CD4-positive, CD25-positive, alpha-beta regulatory T cell (primary cell): Measurements from ENCODE around the gene GALNT13. TPM values are rescaled to one million over a fixed set of nuclear protein-coding genes. Genes with fewer than 3 reads are reported as not detected.

Experiments used
- ATAC-seq, 2 donors: fragments of 150-1000 bp; cut with Tn5 transposase; one replicate each; pipeline ENCODE4 v1.10.0; 2021; ENCODE audit warnings: low read depth in 2 of 2, moderate number of reproducible peaks in 2 of 2, moderate library complexity in 1 of 2
- DNase-seq, 3 donors: peaks; one replicate each; pipeline versions ENCODE4 v3.0.0 to v3.0.0-alpha.2; 2012 to 2022; ENCODE audit warnings: mixed read lengths in 1 of 3
- H3K27ac ChIP-seq: one replicate; pipeline ENCODE4 v1.7.0; 2013; ENCODE audit warnings: mild to moderate bottlenecking, low read length; ENCODE audit not compliant: insufficient read depth, poor library complexity, severe bottlenecking
- H3K27me3 ChIP-seq: one replicate; pipeline ENCODE4 v1.7.0; 2013; ENCODE audit warnings: low read length; ENCODE audit not compliant: control insufficient read depth, insufficient read depth
- H3K36me3 ChIP-seq: one replicate; pipeline ENCODE4 v1.7.0; 2013; ENCODE audit warnings: mild to moderate bottlenecking, low read length, moderate library complexity; ENCODE audit not compliant: control insufficient read depth, insufficient read depth
- H3K4me1 ChIP-seq: 2 replicates; pipeline ENCODE4 v1.7.0; 2013; ENCODE audit warnings: mild to moderate bottlenecking, low read length; ENCODE audit not compliant: insufficient read depth, control insufficient read depth, poor library complexity, severe bottlenecking
- H3K4me3 ChIP-seq: one replicate; pipeline ENCODE4 v1.7.0; 2013; ENCODE audit warnings: low read depth, mild to moderate bottlenecking, low read length, moderate library complexity
- H3K9me3 ChIP-seq, 2 experiments: 1 replicate in 1 of 2; 2 replicates in 1 of 2; pipeline ENCODE4 v1.7.0; 2013; ENCODE audit warnings: low read length in 2 of 2, mild to moderate bottlenecking in 1 of 2, moderate library complexity in 1 of 2; ENCODE audit not compliant: control insufficient read depth in 2 of 2
- H3K27ac Mint-ChIP-seq, 3 donors: one replicate each; pipeline ENCODE4 v1.8.0; 2020 to 2022; ENCODE audit warnings: mild to moderate bottlenecking in 3 of 3, mixed read lengths in 3 of 3, moderate library complexity in 2 of 3
- H3K27me3 Mint-ChIP-seq: one replicate; pipeline ENCODE4 v1.8.0; 2022; ENCODE audit warnings: mild to moderate bottlenecking, mixed read lengths
- H3K36me3 Mint-ChIP-seq: one replicate; pipeline ENCODE4 v1.8.0; 2020; ENCODE audit warnings: mixed read lengths
- H3K4me1 Mint-ChIP-seq, 4 donors: one replicate each; pipeline ENCODE4 v1.8.0; 2020 to 2022; ENCODE audit warnings: mixed read lengths in 4 of 4, mild to moderate bottlenecking in 1 of 4
- H3K4me3 Mint-ChIP-seq, 4 donors: one replicate each; pipeline ENCODE4 v1.8.0; 2020 to 2022; ENCODE audit warnings: mild to moderate bottlenecking in 4 of 4, mixed read lengths in 4 of 4, moderate library complexity in 3 of 4
- H3K9me3 Mint-ChIP-seq, 7 donors: one replicate each; pipeline ENCODE4 v1.8.0; 2020 to 2022; ENCODE audit warnings: mixed read lengths in 7 of 7, mild to moderate bottlenecking in 3 of 7, moderate library complexity in 2 of 7
- polyA plus RNA-seq, 4 donors: library from polyadenylated mRNA; unstranded; fragments of 300-500 nt; fragmentation: Illumina TruSeq; gene quantifications; one replicate each; pipeline ENCODE4 v1.2.3, GENCODE V29; 2021
- total RNA-seq: library from RNA; stranded (reverse); gene quantifications from one replicate; pipeline ENCODE4 v1.2.3, GENCODE V29; 2022

Gene GALNT13
- total and polyA plus RNA-seq, 5 donors from 2014 or later = 0.09 TPM; not detected in 4

- no peak overlapping the region for H3K27ac ChIP-seq
- no peak for ATAC-seq
- Mint-ChIP-seq H3K9me3 (peaks cover 0 to 9% (median 3%) of the 10 kb centered on the region in 7 donors), H3K4me3 (no peak overlapping the region), H3K4me1 (no peaks in the 10 kb centered on the region), H3K27me3 (peaks cover 16% of the 10 kb centered on the region), H3K36me3 (no peaks in the 10 kb centered on the region), H3K27ac (no peak overlapping the region)
- H3K27me3 ChIP-seq = no peaks in the 10 kb centered on the region
- DNase-seq = no peak
- no peaks in the 10 kb centered on the region for H3K36me3 ChIP-seq
- no peaks in the 10 kb centered on the region for H3K4me1 ChIP-seq
- no peak overlapping the region for H3K4me3 ChIP-seq
- no peaks in the 10 kb centered on the region for H3K9me3 ChIP-seq
Measured at GRCh38 chr2:153870308-153870707, 1.4 kb upstream of the GALNT13 start.

- H3K4me3 Mint-ChIP-seq = peak overlapping the region in 1 of 4 donors; percentile 50
- H3K4me1 Mint-ChIP-seq = no peaks in the 10 kb centered on the region
- no peaks in the 10 kb centered on the region for H3K36me3 Mint-ChIP-seq
- peaks cover 0 to 12% (median 3%) of the 10 kb centered on the region in 7 donors for H3K9me3 Mint-ChIP-seq
- Histone ChIP-seq H3K4me1 (no peaks in the 10 kb centered on the region), H3K4me3 (no peak overlapping the region), H3K9me3 (no peaks in the 10 kb centered on the region), H3K36me3 (no peaks in the 10 kb centered on the region), H3K27ac (no peak overlapping the region), H3K27me3 (no peaks in the 10 kb centered on the region)
- H3K27ac Mint-ChIP-seq = peak overlapping the region in 1 of 3 donors; percentile 87
- H3K27me3 Mint-ChIP-seq = peaks cover 16% of the 10 kb centered on the region
- ATAC-seq (no peak), DNase-seq (no peak)
Measured at GRCh38 chr2:153872311-153873051, 759 bp downstream of the GALNT13 start.

GRCh38 chr2:153873052-153874048, 1.6 kb downstream of the GALNT13 start:
- H3K4me1 Mint-ChIP-seq = no peaks in the 10 kb centered on the region
- no peak overlapping the region for H3K27ac Mint-ChIP-seq

GRCh38 chr2:153875801-153876466, 4.2 kb downstream of the GALNT13 start:
- Histone ChIP-seq H3K27me3 (no peaks in the 10 kb centered on the region), H3K27ac (no peak overlapping the region), H3K9me3 (no peaks in the 10 kb centered on the region), H3K4me3 (no peak overlapping the region), H3K4me1 (no peaks in the 10 kb centered on the region), H3K36me3 (no peaks in the 10 kb centered on the region)
- no peak for DNase-seq
- Mint-ChIP-seq H3K4me3 (no peak overlapping the region), H3K36me3 (no peaks in the 10 kb centered on the region), H3K4me1 (no peaks in the 10 kb centered on the region), H3K27ac (no peak overlapping the region), H3K9me3 (peaks cover 0 to 17% (median 7%) of the 10 kb centered on the region in 7 donors), H3K27me3 (peaks cover 12% of the 10 kb centered on the region)
- no peak for ATAC-seq

More at GRCh38 chr2:153873052-153874048, 1.6 kb downstream of the GALNT13 start:
- Mint-ChIP-seq H3K27me3 (peaks cover 16% of the 10 kb centered on the region), H3K36me3 (no peaks in the 10 kb centered on the region), H3K4me3 (no peak overlapping the region), H3K9me3 (peaks cover 0 to 10% (median 5%) of the 10 kb centered on the region in 7 donors)
- no peaks in the 10 kb centered on the region for H3K9me3 ChIP-seq
- no peak for ATAC-seq
- H3K27ac ChIP-seq = no peak overlapping the region
- no peaks in the 10 kb centered on the region for H3K27me3 ChIP-seq
- DNase-seq = no peak
- no peaks in the 10 kb centered on the region for H3K36me3 ChIP-seq
- no peaks in the 10 kb centered on the region for H3K4me1 ChIP-seq
- no peak overlapping the region for H3K4me3 ChIP-seq

- H3K4me3 Mint-ChIP-seq = no peak overlapping the region
- no peak overlapping the region for H3K4me3 ChIP-seq
- no peaks in the 10 kb centered on the region for H3K27me3 ChIP-seq
- DNase-seq (no peak), ATAC-seq (no peak)
- no peaks in the 10 kb centered on the region for H3K36me3 Mint-ChIP-seq
- H3K27ac Mint-ChIP-seq = no peak overlapping the region
- peaks cover 0 to 32% (median 4%) of the 10 kb centered on the region in 7 donors for H3K9me3 Mint-ChIP-seq
- no peaks in the 10 kb centered on the region for H3K4me1 Mint-ChIP-seq
- no peaks in the 10 kb centered on the region for H3K36me3 ChIP-seq
- no peaks in the 10 kb centered on the region for H3K9me3 ChIP-seq
- H3K27me3 Mint-ChIP-seq = no peaks in the 10 kb centered on the region
- H3K27ac ChIP-seq = no peak overlapping the region
- no peaks in the 10 kb centered on the region for H3K4me1 ChIP-seq
Measured at GRCh38 chr2:153880926-153881325, 9.2 kb downstream of the GALNT13 start.

GRCh38 chr2:153886833-153887232, 15.1 kb downstream of the GALNT13 start:
- Mint-ChIP-seq H3K4me1 (no peaks in the 10 kb centered on the region), H3K36me3 (no peaks in the 10 kb centered on the region), H3K9me3 (peaks cover 0 to 23% (median 3%) of the 10 kb centered on the region in 7 donors), H3K27ac (no peak overlapping the region), H3K27me3 (no peaks in the 10 kb centered on the region), H3K4me3 (no peak overlapping the region)
- Histone ChIP-seq H3K27ac (no peak overlapping the region), H3K4me1 (no peaks in the 10 kb centered on the region), H3K27me3 (no peaks in the 10 kb centered on the region), H3K9me3 (no peaks in the 10 kb centered on the region), H3K36me3 (no peaks in the 10 kb centered on the region), H3K4me3 (no peak overlapping the region)
- ATAC-seq (no peak), DNase-seq (no peak)

GRCh38 chr2:153890576-153890975, 18.9 kb downstream of the GALNT13 start:
- Mint-ChIP-seq H3K4me1 (no peaks in the 10 kb centered on the region), H3K9me3 (peaks cover 0 to 28% (median 5%) of the 10 kb centered on the region in 7 donors), H3K27ac (no peak overlapping the region), H3K36me3 (no peaks in the 10 kb centered on the region), H3K4me3 (no peak overlapping the region), H3K27me3 (no peaks in the 10 kb centered on the region)
- no peak overlapping the region for H3K4me3 ChIP-seq
- no peak for ATAC-seq
- no peaks in the 10 kb centered on the region for H3K36me3 ChIP-seq
- H3K9me3 ChIP-seq = no peaks in the 10 kb centered on the region
- H3K27me3 ChIP-seq = no peaks in the 10 kb centered on the region
- DNase-seq = no peak
- H3K27ac ChIP-seq = no peak overlapping the region
- H3K4me1 ChIP-seq = no peaks in the 10 kb centered on the region
